Measurements from ENCODE around the gene LCNL1.

LCNL1 gene

GRCh38 chr9:137014776-137015539 lies 32.2 kb downstream of the LCNL1 start:
- H3K9ac ChIP-seq (ENCODE audit: low read length): no peak overlapping the region
- no peaks in the 10 kb centered on the region for H3K4me1 ChIP-seq (ENCODE audit: control insufficient read depth in 1 of 2, insufficient read depth in 2 of 2, low read length in 2 of 2)
- no peak overlapping the region for H4K12ac ChIP-seq (ENCODE audit: low read depth, low read length)
- H3K27me3 ChIP-seq (ENCODE audit: insufficient read depth, low read length): no peaks in the 10 kb centered on the region
- no peak overlapping the region for H2AFZ ChIP-seq (ENCODE audit: insufficient read depth, low read length, poor library complexity)
- no peak overlapping the region for H2BK12ac ChIP-seq (ENCODE audit: low read length)
- H3K18ac ChIP-seq (ENCODE audit: low read length): no peak overlapping the region
- no peak overlapping the region for H2BK120ac ChIP-seq (ENCODE audit: insufficient read depth, low read length, poor library complexity)
- no peak overlapping the region for H3K4me3 ChIP-seq (ENCODE audit: low read depth, low read length)
- no peak overlapping the region for H3K4ac ChIP-seq (ENCODE audit: low read depth, low read length)
- H3K4me2 ChIP-seq (ENCODE audit: low read length): no peak overlapping the region
- no peak overlapping the region for H3K23ac ChIP-seq (ENCODE audit: low read length)
- no peak overlapping the region for H3K14ac ChIP-seq (ENCODE audit: low read length)
- H2AK5ac ChIP-seq (ENCODE audit: low read length): no peak overlapping the region
- no peaks in the 10 kb centered on the region for H3K79me2 ChIP-seq (ENCODE audit: control insufficient read depth, insufficient read depth, low read length, poor library complexity)
- H3K79me1 ChIP-seq (ENCODE audit: low read length): no peaks in the 10 kb centered on the region
- H3K36me3 ChIP-seq (ENCODE audit: control insufficient read depth in 1 of 2, insufficient read depth in 2 of 2, low read length in 2 of 2): no peaks in the 10 kb centered on the region
- H2BK5ac ChIP-seq (ENCODE audit: low read depth, low read length, poor library complexity): no peak overlapping the region
- WGBS (ENCODE audit: extremely low coverage, insufficient coverage, insufficient read length): no CpG with 5 or more reads among the region's 36 CpGs
- H3K27ac ChIP-seq (ENCODE audit: low read depth, low read length): no peak overlapping the region
- H4K91ac ChIP-seq (ENCODE audit: low read depth, low read length): no peak overlapping the region
- no peak overlapping the region for H4K8ac ChIP-seq (ENCODE audit: low read depth, low read length)
- H3K9me3 ChIP-seq (ENCODE audit: insufficient read depth, low read depth, low read length): peaks cover 24% of the 10 kb centered on the region
- no peak for DNase-seq

DNA sequence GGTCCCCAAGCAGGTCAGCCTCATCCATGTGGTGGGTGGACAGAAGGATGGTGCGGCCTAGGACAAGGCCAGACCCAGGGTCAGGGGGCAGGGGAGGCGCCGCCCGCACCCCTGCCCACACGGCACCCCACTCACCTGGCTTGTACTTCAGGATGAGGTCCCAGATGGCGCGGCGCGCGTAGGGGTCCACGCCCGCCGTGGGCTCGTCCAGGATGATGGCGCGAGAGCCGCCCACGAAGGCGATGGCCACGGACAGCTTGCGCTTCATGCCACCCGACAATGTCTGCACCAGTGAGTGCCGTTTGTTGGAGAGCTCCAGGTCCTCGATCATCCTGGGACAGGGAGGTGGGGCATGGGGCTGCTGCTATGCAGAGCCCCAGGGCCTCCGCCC lies 32.7 kb downstream of the LCNL1 start:
- no CpG with 5 or more reads among the region's 25 CpGs for WGBS (ENCODE audit: extremely low coverage, insufficient coverage, insufficient read length)
- no peak overlapping the region for H4K12ac ChIP-seq (ENCODE audit: low read depth, low read length)

DNA sequence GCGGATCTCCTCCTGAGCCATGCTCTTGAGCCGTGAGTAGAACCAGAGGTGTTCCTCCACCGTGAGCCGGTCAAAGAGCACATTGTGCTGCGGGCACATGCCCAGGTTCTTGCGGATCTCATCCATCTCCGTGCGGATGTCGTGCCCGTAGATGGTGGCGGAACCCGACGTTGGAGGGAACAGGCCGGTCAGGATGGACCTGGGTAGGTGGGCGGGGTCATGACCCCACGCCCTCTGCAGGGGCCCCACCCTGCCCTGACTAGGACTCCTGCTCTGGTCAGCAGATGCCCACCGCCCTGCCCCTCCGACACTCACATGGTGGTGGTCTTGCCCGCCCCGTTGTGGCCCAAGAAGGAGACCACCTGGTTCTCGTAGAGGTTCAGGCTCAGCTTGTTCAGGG lies 33.2 kb downstream of the LCNL1 start:
- Histone ChIP-seq H3K4me1 (ENCODE audit: control insufficient read depth in 1 of 2, insufficient read depth in 2 of 2, low read length in 2 of 2) (no peaks in the 10 kb centered on the region), H3K4me2 (ENCODE audit: low read length) (no peak overlapping the region), H3K27me3 (ENCODE audit: insufficient read depth, low read length) (no peaks in the 10 kb centered on the region), H3K9ac (ENCODE audit: low read length) (no peak overlapping the region), H3K27ac (ENCODE audit: low read depth, low read length) (no peak overlapping the region), H2BK120ac (ENCODE audit: insufficient read depth, low read length, poor library complexity) (no peak overlapping the region), H2BK12ac (ENCODE audit: low read length) (no peak overlapping the region), H4K8ac (ENCODE audit: low read depth, low read length) (no peak overlapping the region), H4K12ac (ENCODE audit: low read depth, low read length) (no peak overlapping the region), H2AFZ (ENCODE audit: insufficient read depth, low read length, poor library complexity) (no peak overlapping the region), H3K14ac (ENCODE audit: low read length) (no peak overlapping the region), H3K23ac (ENCODE audit: low read length) (no peak overlapping the region), H3K4me3 (ENCODE audit: low read depth, low read length) (no peak overlapping the region), H3K4ac (ENCODE audit: low read depth, low read length) (no peak overlapping the region), H3K79me2 (ENCODE audit: control insufficient read depth, insufficient read depth, low read length, poor library complexity) (no peaks in the 10 kb centered on the region), H4K91ac (ENCODE audit: low read depth, low read length) (no peak overlapping the region), H2BK5ac (ENCODE audit: low read depth, low read length, poor library complexity) (no peak overlapping the region), H3K79me1 (ENCODE audit: low read length) (no peaks in the 10 kb centered on the region), H3K36me3 (ENCODE audit: control insufficient read depth in 1 of 2, insufficient read depth in 2 of 2, low read length in 2 of 2) (no peaks in the 10 kb centered on the region), H3K9me3 (ENCODE audit: insufficient read depth, low read depth, low read length) (peaks cover 26% of the 10 kb centered on the region), H3K18ac (ENCODE audit: low read length) (no peak overlapping the region), H2AK5ac (ENCODE audit: low read length) (no peak overlapping the region)
- no peak for DNase-seq
- WGBS (ENCODE audit: extremely low coverage, insufficient coverage, insufficient read length): no CpG with 5 or more reads among the region's 21 CpGs

More for the DNA sequence above, 32.7 kb downstream of the LCNL1 start:
- Histone ChIP-seq H3K14ac (ENCODE audit: low read length) (no peak overlapping the region), H3K4me2 (ENCODE audit: low read length) (no peak overlapping the region), H3K27me3 (ENCODE audit: insufficient read depth, low read length) (no peaks in the 10 kb centered on the region), H2BK12ac (ENCODE audit: low read length) (no peak overlapping the region), H3K79me1 (ENCODE audit: low read length) (no peaks in the 10 kb centered on the region), H3K9me3 (ENCODE audit: insufficient read depth, low read depth, low read length) (peaks cover 24% of the 10 kb centered on the region), H3K79me2 (ENCODE audit: control insufficient read depth, insufficient read depth, low read length, poor library complexity) (no peaks in the 10 kb centered on the region), H4K91ac (ENCODE audit: low read depth, low read length) (no peak overlapping the region), H3K4me1 (ENCODE audit: control insufficient read depth in 1 of 2, insufficient read depth in 2 of 2, low read length in 2 of 2) (no peaks in the 10 kb centered on the region), H3K36me3 (ENCODE audit: control insufficient read depth in 1 of 2, insufficient read depth in 2 of 2, low read length in 2 of 2) (no peaks in the 10 kb centered on the region), H2AK5ac (ENCODE audit: low read length) (no peak overlapping the region), H2BK120ac (ENCODE audit: insufficient read depth, low read length, poor library complexity) (no peak overlapping the region), H3K23ac (ENCODE audit: low read length) (no peak overlapping the region), H2BK5ac (ENCODE audit: low read depth, low read length, poor library complexity) (no peak overlapping the region), H3K27ac (ENCODE audit: low read depth, low read length) (no peak overlapping the region), H3K18ac (ENCODE audit: low read length) (no peak overlapping the region), H4K8ac (ENCODE audit: low read depth, low read length) (no peak overlapping the region), H3K4ac (ENCODE audit: low read depth, low read length) (no peak overlapping the region), H3K9ac (ENCODE audit: low read length) (no peak overlapping the region), H2AFZ (ENCODE audit: insufficient read depth, low read length, poor library complexity) (no peak overlapping the region), H3K4me3 (ENCODE audit: low read depth, low read length) (no peak overlapping the region)
- DNase-seq: no peak

DNA sequence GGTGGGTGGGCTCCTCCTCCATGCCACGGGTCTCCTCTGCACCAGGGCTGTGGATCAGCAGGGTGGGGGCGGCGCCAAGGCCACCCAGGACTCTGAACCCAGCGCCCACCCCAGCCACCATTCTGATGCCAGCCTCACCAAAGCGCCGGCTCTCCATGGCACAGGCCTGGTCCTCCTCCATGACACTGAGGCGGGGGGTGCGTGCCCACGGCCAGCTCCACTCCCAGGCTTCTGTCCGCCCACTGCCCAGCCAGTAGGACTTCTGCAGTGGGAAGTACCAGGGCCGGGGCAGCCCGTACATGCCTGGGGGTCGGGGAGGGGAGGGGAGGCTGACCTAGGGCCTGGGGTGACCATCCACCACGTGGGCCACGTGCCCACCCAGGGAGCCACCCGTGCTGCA lies 33.6 kb downstream of the LCNL1 start:
- Histone ChIP-seq H4K12ac (ENCODE audit: low read depth, low read length) (no peak overlapping the region), H3K23ac (ENCODE audit: low read length) (no peak overlapping the region), H3K14ac (ENCODE audit: low read length) (no peak overlapping the region), H3K9me3 (ENCODE audit: insufficient read depth, low read depth, low read length) (peaks cover 27% of the 10 kb centered on the region), H3K4me3 (ENCODE audit: low read depth, low read length) (no peak overlapping the region), H3K79me1 (ENCODE audit: low read length) (no peaks in the 10 kb centered on the region), H3K27me3 (ENCODE audit: insufficient read depth, low read length) (no peaks in the 10 kb centered on the region), H2AFZ (ENCODE audit: insufficient read depth, low read length, poor library complexity) (no peak overlapping the region), H3K4me1 (ENCODE audit: control insufficient read depth in 1 of 2, insufficient read depth in 2 of 2, low read length in 2 of 2) (no peaks in the 10 kb centered on the region), H2BK120ac (ENCODE audit: insufficient read depth, low read length, poor library complexity) (no peak overlapping the region), H3K79me2 (ENCODE audit: control insufficient read depth, insufficient read depth, low read length, poor library complexity) (no peaks in the 10 kb centered on the region), H3K4ac (ENCODE audit: low read depth, low read length) (no peak overlapping the region), H4K8ac (ENCODE audit: low read depth, low read length) (no peak overlapping the region), H3K9ac (ENCODE audit: low read length) (no peak overlapping the region), H3K36me3 (ENCODE audit: control insufficient read depth in 1 of 2, insufficient read depth in 2 of 2, low read length in 2 of 2) (no peaks in the 10 kb centered on the region), H3K27ac (ENCODE audit: low read depth, low read length) (no peak overlapping the region), H2BK5ac (ENCODE audit: low read depth, low read length, poor library complexity) (no peak overlapping the region), H2AK5ac (ENCODE audit: low read length) (no peak overlapping the region), H3K18ac (ENCODE audit: low read length) (no peak overlapping the region), H2BK12ac (ENCODE audit: low read length) (no peak overlapping the region), H3K4me2 (ENCODE audit: low read length) (no peak overlapping the region), H4K91ac (ENCODE audit: low read depth, low read length) (no peak overlapping the region)
- DNase-seq: no peak
- no CpG with 5 or more reads among the region's 16 CpGs for WGBS (ENCODE audit: extremely low coverage, insufficient coverage, insufficient read length)

All from trophoblast cell (in vitro differentiated cells and primary cell).